ENCODE data around the gene ATXN1.
"Not testable (repeated sequence)": the region's sequence is repeated elsewhere in the genome, so short reads cannot be mapped to it uniquely, and the experiment has no call there.

The ATXN1 gene

DNA sequence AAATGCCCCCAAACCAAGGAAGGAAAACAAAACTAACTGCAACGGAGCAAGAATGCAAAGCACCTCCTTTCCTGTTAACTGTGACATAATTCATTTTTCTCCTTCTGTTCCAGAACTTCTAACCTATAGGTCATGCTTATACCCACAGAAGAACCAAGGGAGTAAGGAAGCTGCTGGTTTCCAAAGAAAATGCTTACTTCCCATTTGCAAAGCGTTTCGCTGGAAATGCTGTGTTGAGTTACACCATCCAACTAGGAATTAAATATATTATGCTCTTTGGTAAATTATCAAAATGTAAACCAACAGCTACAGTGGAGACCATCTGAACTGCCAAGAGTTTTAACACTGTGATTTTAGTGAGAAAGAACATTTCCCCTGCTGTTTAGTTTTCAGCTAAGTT is 42.9 kb downstream of the ATXN1 start:
- no peak for DNase-seq

DNA sequence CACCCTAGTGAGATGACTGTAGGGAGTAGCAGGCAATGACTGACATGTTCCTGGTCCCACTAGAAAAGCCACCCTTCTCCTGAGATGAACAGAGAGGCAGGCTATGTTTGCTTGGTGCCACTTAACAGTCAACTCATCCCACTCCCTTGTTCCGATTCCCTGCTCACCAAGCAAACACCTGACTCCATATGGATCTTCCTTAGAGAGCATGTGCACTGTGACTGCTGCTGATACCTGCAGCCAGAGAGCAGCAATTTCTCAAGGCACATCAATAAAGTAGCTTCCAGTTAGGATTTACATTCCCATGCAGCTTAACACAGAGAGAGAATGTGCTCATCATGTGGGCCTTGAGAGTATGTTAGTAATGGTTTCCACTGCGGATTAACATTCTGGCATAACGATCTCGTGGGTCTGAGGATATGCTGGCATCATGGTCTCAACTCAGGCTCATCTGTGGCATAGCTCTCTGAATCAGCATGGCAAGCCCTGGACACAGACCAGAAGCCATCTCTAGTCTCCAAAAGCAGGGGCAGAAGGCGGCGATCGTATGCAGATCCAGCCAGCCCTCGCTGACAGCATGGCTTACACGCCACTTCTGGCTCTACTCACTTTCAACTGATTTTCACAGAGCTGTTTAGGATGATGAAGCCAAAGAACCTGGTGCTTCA is 43.9 kb downstream of the ATXN1 start:
- DNase-seq, result no peak

DNA sequence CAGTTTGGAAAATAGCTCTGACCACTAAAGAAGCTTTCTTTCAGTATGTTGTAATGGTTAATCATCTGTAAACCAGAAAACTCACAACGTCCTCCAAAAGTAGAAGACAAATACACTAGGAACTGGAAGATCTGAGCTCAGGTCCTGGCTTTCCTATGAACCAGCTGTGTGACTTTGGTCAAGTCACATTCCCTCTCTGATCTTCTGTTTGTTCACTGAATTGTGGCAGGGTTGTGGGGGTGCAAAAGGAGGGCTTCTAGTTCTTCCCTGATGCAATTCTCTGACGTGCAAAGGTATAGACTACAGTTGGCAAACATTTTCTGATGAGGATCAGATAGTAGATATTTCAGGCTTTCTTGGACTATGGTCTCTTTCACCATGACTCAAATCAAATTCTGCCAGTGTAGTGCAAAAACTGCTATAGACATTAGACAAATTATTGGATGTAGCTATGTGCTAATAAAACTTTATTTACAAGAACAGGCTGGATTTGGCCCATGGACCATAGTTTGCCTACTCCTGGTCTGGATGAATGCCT is 44.9 kb downstream of the ATXN1 start:
- DNase-seq, result no peak

- no peak for DNase-seq
These were observed 47.7 kb downstream of the ATXN1 start for GRCh38 chr6:16713597-16713996.

DNA sequence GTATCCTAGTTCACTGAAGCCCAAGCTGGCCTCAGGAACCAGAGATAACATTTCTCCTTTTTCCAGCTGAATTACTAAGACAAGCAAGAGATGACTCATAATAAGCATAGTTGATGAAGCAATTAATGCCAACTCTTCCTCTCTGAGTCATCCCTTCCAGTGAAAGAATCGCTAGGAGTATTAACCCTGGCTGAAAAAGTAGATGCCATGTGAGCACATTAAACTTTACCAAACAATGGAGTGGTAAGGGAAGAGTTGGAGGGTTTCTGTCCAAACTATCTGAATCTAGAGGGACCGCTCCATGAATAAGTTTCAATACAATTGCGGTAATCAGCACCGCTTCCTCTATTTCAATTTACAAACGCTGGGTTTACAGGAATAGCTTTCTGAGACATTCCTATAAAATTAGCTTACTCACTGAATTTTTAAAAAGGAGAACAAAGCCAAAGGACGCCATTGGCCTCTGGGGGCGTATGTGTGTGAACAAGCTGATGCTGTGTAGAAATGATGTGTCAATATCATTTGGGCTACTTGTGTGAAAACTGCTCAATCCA is 48.3 kb downstream of the ATXN1 start:
- peak; percentile 54 for DNase-seq

DNA sequence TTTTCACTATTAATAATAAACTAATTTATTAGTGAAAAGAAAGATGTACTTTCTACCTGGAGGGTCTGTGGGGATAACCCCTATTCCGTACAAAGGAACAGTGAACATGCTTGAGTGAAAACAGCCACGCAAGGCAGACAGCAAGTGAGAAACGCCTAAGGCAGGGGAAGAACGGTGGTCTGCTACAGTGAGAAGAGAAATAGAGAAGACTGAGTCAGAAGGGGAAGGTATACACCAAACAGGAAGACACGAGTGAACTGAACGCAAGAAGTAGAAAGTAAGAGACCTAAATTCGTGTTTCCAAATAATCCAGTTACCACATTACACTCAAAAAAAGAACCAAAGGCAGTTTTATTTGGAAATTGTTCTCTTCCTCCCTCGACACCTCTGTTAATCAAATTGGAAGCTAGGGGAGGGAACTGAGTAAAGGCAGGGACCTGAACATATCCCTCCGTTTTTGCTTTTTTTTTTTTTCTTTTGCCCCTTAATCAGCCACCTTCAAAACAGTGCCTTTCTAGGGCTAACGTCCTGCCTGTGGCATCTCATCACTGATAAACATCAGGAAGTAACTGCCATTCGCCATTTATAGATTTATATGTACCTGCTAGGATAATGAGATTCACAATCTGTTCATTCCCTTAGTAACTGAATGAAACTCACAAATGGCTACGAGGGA is 48.9 kb downstream of the ATXN1 start:
- peak; percentile 43 for DNase-seq

DNA sequence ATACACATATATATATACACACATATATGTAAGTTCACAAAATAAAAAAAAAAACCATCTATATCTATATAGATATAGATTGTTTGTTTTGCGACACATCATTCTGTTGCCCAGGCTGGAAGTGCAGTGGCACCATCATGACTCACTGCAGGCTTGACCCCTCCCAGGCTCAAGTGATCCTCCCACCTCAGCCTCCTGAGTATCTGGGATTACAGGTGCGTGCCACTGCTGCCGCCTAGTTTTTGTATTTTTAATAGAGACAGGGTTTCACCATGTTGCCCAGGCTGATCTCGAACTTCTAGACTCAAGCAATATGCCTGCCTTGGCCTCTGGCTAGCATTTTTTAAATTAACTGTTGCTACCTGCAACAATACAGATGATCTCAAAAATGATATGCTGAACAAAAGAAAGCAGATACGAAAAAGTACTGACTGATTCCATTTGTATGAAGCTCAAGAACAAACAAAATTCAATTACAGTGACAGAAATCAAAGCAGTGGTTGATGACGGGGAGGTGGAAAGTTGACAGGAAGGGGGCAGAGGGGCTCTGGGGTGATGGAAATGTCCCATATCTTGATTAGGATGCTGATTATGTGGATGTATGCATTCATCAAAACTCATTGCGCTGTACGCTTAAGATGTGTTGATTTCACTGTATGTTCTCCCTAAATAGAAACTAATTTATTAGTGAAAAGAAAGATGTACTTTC is 49.6 kb downstream of the ATXN1 start:
- peak; percentile 35 for DNase-seq

- DNase-seq, result no peak
These were observed 54.1 kb downstream of the ATXN1 start for GRCh38 chr6:16706911-16707783.

GRCh38 chr6:16706491-16706890 is 54.8 kb downstream of the ATXN1 start:
- not testable (repeated sequence) for DNase-seq

- DNase-seq, result no peak
These were observed 55.2 kb downstream of the ATXN1 start for GRCh38 chr6:16706029-16706428.

- no peak for DNase-seq
These were observed 55.9 kb downstream of the ATXN1 start for GRCh38 chr6:16705081-16705993.

- peak; percentile 78 for DNase-seq
These were observed 56.7 kb downstream of the ATXN1 start for GRCh38 chr6:16704401-16705045.

DNA sequence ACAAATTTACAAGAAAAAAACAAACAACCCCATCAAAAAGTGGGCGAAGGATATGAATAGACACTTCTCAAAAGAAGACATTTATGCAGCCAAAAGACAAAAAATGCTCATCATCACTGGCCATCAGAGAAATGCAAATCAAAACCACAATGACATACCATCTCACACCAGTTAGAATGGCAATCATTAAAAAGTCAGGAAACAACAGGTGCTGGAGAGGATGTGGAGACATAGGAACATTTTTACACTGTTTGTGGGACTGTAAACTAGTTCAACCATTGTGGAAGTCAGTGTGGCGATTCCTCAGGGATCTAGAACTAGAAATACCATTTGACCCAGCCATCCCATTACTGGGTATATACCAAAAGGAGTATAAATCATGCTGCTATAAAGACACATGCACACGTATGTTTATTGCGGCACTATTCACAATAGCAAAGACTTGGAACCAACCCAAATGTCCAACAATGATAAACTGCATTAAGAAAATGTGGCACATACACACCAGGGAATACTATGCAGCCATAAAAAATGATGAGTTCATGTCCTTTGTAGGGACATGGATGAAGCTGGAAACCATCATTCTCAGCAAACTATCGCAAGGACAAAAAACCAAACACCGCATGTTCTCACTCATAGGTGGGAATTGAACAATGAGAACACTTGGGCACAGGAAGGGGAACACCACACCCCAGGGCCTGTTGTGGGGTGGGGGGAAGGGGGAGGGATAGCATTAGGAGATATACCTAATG is 58.5 kb downstream of the ATXN1 start:
- not testable (repeated sequence) for DNase-seq

DNA sequence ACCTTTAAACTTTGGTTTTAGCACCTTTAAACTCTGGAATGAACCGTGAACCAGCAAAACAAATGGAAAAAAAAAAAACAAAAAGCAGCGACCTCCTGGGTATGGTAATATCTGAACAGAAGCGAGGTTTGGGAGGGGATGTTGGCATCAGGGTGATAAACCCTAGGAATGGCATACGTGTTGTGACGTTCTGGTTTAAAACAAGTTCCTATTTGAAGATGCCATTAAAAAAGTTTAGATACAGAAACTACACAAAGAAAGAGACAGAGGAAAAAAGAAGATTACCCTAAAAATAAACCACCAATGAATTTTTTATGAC is 60.4 kb downstream of the ATXN1 start:
- DNase-seq, result no peak

DNA sequence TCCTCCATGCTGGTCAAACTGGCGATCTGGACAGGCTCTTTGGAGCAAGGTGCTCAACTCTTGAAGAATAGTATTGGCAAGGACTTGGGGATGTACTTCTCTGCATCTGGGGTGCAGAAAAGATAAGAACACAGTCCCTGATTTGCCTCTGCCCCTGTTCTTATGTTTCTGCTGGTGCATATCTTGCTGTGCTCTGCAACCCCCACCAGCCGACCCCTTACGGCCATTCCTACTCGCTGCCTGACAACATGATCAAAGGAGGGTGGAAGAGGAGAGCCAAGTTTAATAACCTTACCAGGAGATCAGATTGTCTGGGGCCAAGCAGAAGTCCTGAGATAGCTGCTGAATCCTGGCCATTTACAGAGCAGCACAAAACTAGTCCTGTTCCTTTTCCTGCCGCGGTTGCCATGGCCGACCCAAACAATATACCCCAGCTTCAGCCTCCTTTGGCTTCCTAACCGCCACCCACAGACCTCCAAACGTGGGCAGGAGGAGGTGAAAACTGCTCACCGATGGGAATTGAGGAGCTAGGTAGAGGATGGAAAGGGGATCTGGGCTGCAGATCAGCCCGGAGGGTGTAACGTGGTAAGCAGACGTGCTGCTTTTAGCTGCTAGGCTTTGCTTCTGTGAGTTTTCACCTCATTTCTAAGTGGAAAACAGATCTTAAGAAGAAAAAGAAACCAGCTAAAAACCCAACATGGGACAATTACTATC is 60.9 kb downstream of the ATXN1 start:
- DNase-seq, result peak; percentile 54

GRCh38 chr6:16698997-16699868 is 62.0 kb downstream of the ATXN1 start:
- peak; percentile 34 for DNase-seq

DNA sequence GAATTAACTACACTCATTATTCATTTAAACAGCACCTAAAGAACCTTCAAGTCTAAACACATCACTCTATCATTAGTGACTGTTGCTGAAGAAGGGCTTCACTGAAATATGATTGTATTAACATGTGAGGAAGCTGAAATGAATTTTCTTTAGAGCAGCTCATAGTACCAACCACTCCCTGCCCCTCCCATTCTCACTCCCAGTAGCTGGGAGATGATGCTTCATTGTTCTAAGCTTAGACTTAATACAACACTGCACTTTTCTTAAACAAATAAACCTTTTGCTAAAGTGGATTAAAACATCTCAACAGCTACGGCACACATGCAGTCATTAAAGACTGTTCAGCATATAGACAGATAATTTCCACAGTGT is 63.1 kb downstream of the ATXN1 start:
- no peak for DNase-seq

GRCh38 chr6:16697437-16698161 is 63.7 kb downstream of the ATXN1 start:
- DNase-seq, result no peak
